IPS-15b (cell line): ENCODE data around the gene LAIR1.

Experiments used
- H3K27me3 ChIP-seq: one replicate; pipeline ENCODE4 v1.6.1; 2013; ENCODE audit warnings: low read length; ENCODE audit not compliant: control insufficient read depth, insufficient read depth
- H3K36me3 ChIP-seq: one replicate; pipeline ENCODE4 v1.6.1; 2013; ENCODE audit warnings: low read length; ENCODE audit not compliant: control insufficient read depth, insufficient read depth
- H3K4me1 ChIP-seq: one replicate; pipeline ENCODE4 v1.6.1; 2013; ENCODE audit warnings: mild to moderate bottlenecking, low read length; ENCODE audit not compliant: control insufficient read depth, insufficient read depth
- H3K4me3 ChIP-seq: one replicate; pipeline ENCODE4 v1.5.1; 2013; ENCODE audit warnings: low read depth, low read length
- H3K9ac ChIP-seq: one replicate; pipeline ENCODE4 v1.6.1; 2013; ENCODE audit warnings: low read depth, mild to moderate bottlenecking, low read length
- H3K9me3 ChIP-seq: one replicate; pipeline ENCODE4 v1.6.1; 2013; ENCODE audit warnings: mild to moderate bottlenecking, low read length; ENCODE audit not compliant: control insufficient read depth, insufficient read depth

LAIR1 gene

DNA sequence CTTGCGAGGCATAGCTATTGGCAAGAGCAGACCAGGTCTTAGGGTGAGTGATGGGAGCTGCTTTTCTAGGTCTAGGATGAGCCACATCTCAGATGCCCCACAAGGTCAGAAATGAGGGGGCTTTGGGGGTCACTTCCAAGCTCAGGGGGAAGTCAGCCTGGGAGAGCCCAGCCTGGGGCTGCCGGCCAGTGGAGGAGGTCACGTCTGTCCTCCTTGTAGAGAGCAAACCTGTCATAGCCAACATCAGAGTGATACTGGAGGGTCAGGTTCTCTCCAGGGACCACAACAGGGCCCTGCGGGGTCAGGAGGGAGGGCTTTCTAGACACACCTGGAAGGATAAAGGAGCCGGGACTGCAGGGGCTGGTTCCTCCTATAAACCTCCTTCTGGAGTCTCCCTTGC, 54.2 kb downstream of the LAIR1 start:
- no peak overlapping the region for H3K4me3 ChIP-seq
- no peaks in the 10 kb centered on the region for H3K9me3 ChIP-seq
- no peak overlapping the region for H3K9ac ChIP-seq
- H3K4me1 ChIP-seq: no peaks in the 10 kb centered on the region
- H3K36me3 ChIP-seq: no peaks in the 10 kb centered on the region
- no peaks in the 10 kb centered on the region for H3K27me3 ChIP-seq

DNA sequence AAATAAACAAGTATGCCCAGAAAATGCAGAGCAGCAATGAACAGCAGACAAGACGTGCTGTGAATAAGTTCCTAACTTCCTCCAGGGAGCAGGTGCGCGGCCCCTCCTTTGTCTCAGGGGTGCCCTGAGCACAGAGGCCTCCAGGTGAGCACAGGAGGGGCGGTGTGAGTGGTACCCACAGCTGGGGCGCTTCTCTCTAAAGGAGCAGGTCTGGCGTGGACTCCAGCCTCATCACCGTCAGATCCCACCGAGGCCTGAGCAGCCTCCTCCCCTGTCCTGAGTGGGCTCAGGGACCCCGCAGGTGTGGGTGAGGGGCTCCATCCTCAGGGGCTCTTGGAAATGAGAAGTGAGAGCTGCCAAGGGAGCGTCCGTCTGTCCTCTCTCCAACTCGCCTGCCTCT, 54.9 kb downstream of the LAIR1 start:
- Histone ChIP-seq H3K36me3 (no peaks in the 10 kb centered on the region), H3K27me3 (no peaks in the 10 kb centered on the region), H3K4me3 (no peak overlapping the region), H3K9me3 (no peaks in the 10 kb centered on the region), H3K4me1 (no peaks in the 10 kb centered on the region), H3K9ac (no peak overlapping the region)

DNA sequence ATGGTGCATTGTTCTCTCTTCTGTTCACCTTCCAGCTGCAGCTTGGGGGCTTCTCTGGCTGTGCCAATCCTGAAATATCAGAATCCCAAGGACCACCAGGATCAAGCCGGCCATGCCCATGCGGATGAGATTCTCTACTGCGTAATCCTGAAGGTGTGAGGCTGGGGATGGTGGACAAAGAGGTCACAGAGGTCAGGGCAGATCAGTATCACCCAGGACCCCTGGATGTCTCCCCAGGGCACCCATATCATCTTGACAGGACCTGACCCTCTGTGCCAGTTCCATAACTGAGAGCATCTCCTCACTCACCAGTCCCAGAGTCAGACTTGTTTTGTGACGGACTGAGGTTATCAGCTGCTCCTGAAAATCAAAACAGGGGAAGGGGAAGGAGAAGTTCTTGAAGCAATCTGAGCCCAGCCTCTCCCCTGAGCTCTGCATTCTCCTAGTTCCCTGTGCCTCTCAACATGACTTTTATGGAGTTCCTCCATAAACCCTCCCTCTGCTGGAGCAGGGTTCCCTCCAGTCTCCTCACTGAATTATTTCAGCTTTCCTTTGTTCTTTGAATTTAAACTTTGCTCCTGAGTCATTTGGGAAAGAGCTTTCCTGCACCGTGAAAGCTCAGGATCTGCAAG, 57.2 kb downstream of the LAIR1 start:
- H3K9me3 ChIP-seq: no peaks in the 10 kb centered on the region
- no peaks in the 10 kb centered on the region for H3K4me1 ChIP-seq
- H3K27me3 ChIP-seq: peaks cover 1% of the 10 kb centered on the region
- no peak overlapping the region for H3K4me3 ChIP-seq
- no peaks in the 10 kb centered on the region for H3K36me3 ChIP-seq
- H3K9ac ChIP-seq: no peak overlapping the region

DNA sequence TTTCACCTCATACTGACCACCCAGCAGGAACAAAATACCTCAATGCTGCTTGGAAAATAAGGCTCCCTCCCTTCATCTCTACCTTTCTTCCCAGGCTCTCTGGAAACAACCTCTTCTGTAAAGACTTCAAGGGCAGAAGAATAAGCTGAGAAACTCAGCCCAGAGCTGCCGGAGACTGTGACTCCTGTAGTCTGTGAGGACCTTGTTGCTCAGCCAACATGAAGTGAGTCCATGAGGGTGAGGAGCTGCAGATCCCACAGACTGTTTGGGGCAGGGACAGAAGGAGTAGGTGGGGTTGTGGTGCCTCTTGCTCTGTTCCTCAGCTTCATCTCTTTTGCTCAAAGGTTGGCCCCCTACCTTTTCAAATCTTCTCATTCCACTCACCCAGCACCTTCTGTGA, 59.6 kb downstream of the LAIR1 start:
- H3K4me3 ChIP-seq: no peak overlapping the region
- H3K9me3 ChIP-seq: no peaks in the 10 kb centered on the region
- H3K9ac ChIP-seq: no peak overlapping the region
- H3K36me3 ChIP-seq: no peaks in the 10 kb centered on the region
- H3K27me3 ChIP-seq: peaks cover 7% of the 10 kb centered on the region
- H3K4me1 ChIP-seq: no peaks in the 10 kb centered on the region

DNA sequence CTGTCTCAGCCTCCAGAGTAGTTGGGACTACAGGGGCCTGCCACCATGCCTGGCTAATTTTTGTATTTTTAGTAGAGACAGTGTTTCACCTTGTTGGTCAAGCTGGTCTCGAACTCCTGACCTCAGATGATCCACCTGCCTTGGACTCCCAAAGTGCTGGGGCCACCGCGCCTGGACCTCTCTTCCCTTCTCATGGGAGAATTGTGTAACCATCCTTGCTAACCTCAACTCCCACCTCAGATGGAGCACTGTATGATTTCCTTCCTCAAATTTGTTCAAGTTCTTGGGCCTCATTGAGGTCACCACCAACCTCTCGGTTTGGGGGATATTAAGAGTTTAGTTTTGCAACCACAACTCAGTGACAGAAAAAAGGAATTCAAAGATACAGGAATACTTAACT, 62.5 kb downstream of the LAIR1 start:
- no peaks in the 10 kb centered on the region for H3K4me1 ChIP-seq
- H3K9ac ChIP-seq: no peak overlapping the region
- H3K27me3 ChIP-seq: peaks cover 12% of the 10 kb centered on the region
- no peak overlapping the region for H3K4me3 ChIP-seq
- no peaks in the 10 kb centered on the region for H3K36me3 ChIP-seq
- H3K9me3 ChIP-seq: no peaks in the 10 kb centered on the region
